Activated T-helper 17 cell treated with anti-CD3 and anti-CD28 coated beads, Interleukin-2, amount 50 U/mL, for 72 hours (primary cell): Measurements from ENCODE around the gene MYH3. TPM values are rescaled to one million over a fixed set of nuclear protein-coding genes. Genes with fewer than 3 reads are reported as not detected.

Source experiments
- total RNA-seq, 2 donors: library from RNA; stranded (reverse); gene quantifications; one replicate each; pipeline ENCODE4 v1.2.3, GENCODE V29; 2022

Gene MYH3
- total RNA-seq, 2 donors from 2014 or later: 1.6 to 3.0 TPM

Other genes starting within 250 kb of the MYH3 start
- gene MYH8, start 235.4 kb downstream of the MYH3 start, total RNA-seq: not detected
- gene MYH4, start 187.8 kb downstream of the MYH3 start, total RNA-seq: not detected
- gene MYH1, start 138.8 kb downstream of the MYH3 start, total RNA-seq: not detected
- not detected for gene MYH2, start 107.7 kb downstream of the MYH3 start, total RNA-seq
- gene SCO1, start 40.2 kb upstream of the MYH3 start, total RNA-seq: 10 to 100 TPM; 18.3 to 38.6 TPM
- 10 to 100 TPM; 10.9 to 11.4 TPM for gene ADPRM, start 40.3 kb upstream of the MYH3 start, total RNA-seq
- gene TMEM220, start 72.7 kb upstream of the MYH3 start, total RNA-seq: under 1 TPM; 0.40 to 0.41 TPM
- gene TMEM238L, start 146.8 kb upstream of the MYH3 start, total RNA-seq: not detected
- gene PIRT, start 180.8 kb upstream of the MYH3 start, total RNA-seq: not detected